T-helper 1 cell (primary cell): Measurements from ENCODE around the gene PNMA5.
A peak's percentile ranks its signal among the peaks of the same experiment; 100 is the strongest.

Experiments used
- DNase-seq, 5 donors: peaks; one replicate each; pipeline ENCODE4 v3.0.0-alpha.2; 2012 to 2020

PNMA5 gene

DNA sequence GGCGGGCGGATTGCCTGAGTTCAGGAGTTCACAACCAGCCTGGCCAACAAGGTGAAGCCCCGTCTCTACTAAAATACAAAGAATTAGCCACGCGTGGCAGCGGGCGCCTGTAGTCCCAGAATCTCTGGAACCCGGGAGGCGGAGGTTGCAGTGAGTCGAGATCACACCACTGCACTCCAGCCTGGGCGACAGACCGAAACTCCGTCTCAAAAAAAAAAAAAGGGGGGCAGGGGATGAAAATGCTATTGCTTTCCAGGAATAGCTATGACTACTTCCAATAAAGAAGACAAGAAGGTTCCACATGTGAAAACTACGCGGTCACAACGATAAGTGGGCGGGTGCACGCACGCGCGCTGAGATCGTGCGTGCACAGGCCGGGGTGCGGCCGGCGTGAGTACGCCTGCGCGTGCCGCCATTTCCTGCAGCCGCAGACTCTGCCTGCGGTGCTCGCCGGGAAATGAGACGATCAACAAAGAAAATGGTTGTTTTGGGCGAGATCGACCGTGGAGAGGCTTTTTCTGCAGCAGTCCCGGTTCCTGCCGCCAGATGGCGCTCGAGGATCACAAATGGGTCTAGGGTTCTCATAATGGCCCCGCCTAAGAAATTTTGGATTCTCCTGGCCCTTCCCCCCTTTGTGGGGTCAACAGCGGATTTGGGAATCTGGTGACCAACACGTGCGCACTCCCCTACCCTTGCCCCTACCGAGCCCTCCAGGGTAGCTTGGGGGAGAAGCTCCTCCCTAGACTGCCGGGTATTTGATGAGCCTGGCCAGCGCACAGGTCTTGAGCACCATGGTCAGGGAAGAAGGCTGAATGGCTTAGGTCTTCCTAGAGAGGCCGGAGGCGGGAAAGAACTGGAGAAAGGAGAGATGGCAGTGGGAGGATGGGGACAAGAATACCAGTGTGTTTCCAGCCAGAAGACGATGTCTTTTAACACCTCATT, 35.1 kb downstream of the PNMA5 start:
- peak; percentile 75 to 95 (median 85) for DNase-seq

DNA sequence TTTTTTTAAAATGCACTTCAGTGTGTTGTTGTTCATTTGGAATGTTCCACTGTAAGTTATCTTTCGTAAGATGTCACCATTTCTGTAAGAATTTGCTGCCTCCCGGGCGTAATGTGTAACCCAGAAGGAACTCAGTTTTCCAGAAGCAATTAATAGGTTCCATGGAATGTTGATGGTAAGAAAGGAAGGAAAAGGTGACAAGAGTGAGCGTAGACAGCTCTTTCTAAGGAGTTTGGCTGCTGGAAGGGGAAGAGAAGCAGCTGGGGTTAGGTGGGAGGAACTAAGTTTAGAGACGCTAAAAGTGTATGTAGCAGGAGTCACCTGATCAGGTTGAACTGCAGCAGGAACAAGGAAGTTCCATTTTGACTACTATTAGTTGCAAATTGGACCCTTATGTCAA, 35.9 kb downstream of the PNMA5 start:
- peak in 1 of 5 donors; percentile 8 for DNase-seq

DNA sequence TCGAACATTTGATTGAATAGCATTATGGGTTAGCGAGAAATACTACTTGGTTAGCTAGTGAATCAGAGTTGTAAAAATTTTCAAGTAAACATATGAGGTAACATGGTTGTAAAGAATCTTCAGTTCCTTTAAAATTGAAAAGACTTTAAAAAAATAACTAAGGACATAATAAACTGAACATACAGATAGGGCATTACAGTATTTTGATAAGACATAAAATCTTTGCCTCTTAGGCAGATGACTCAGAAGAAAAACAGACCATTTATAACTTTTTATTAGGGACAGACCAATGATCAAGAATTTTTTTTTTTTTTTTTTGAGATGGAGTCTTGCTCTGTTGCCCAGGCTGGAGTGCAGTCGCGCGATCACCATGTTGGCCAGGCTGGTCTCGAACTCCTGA, 43.1 kb downstream of the PNMA5 start:
- no peak for DNase-seq

DNA sequence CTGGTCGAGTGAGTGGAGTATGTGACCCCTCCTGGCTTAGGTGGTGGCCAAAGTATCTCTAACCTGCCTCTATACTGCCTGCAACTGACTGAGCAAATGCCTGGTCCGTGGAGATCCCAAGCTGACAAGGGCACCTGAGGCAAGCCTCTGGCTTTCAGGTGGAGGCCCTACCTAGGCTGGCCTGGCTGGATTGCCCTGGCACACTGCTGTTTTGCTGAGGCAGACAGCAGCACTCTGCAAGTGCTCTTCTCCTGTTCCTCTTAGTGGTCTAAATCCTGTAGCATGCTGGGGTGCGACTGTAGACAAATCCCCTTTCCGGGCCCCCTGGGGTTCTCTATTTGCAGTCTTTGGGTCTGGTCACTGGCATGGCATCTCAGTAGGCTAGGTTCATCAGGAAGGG, 44.8 kb downstream of the PNMA5 start:
- no peak for DNase-seq

DNA sequence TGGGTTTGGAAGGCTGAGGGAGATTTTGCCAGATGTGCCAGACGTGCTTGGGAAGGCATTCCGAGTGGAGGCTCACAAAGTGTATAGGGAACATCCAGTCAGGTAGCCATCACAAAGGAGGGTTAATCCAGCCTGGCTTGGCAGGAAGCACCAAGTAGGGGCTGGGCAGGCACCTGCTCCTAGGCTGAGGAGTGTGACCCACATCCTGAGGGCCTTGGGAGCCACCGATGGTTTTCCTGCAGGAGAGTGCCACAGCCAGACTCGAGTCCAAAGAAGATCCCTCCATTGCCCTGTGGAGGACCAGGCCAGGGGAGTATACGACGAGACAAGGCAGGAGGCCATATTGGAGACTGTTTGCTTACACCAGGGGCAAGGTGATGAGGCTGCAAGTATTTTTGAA, 47.2 kb downstream of the PNMA5 start:
- no peak for DNase-seq

DNA sequence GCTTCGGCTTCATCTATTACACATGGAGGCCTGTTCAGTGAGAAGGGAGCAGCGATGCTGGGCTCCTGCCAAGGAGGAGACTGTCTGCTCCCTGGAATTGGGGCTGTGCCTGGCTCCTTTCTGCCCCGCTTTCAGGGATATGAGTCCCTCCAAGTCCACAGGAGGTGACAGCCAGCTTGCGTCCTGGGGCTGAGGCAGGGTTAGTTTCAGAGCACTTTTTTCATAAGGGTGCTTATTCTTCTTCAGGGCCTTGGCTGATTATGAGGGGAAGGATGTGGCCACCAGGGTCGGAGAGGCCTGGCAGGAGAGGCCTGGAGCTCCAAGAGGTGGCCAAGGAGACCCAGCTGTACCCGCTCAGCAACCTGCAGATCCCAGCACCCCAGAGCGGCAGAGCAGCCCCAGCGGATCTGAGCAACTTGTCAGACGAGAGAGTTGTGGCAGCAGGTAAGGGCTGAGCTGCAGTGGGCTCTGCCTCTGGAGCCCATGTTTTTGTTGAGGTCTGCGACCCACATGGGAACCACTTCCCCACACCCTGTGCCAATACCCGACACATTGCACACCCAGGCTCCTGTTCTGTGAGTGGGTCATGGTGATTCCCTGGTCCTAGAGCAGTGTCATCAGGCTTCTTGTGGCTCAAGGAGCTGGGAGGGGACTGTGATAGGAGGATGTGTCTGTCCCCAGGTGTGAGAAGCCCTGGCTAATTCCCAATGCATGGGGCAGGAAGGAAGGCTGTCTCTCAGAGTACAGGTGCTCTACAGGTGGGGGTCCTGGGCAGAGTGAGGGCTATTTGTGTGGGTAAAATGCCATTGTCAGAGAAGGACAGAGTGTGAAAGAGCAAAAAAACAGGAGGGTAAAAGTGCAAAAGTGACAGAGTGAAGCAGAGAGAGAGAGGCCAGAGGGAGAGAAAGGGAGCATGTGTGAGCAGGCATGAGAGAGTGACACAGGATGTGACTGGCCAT, 48.6 kb downstream of the PNMA5 start:
- no peak for DNase-seq

DNA sequence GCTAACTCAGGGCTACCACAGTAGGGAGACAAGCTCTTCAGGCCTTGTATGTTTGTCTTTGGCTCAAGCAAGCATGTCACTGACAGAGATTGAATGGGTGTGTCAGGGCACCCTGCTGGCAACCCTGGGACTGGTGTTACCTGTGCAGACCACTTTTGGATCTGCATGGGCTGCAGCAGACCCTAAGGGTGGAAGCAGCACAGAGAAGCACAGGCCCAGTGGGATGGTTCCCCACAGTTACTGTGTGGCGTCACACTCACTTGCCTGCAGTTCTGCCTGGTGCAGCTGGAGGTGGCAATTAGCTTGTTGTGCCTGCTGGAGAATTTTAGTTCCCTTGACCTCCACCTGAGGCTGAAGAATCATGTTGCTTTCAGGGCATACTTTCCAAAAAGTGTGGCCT, 50.1 kb downstream of the PNMA5 start:
- no peak for DNase-seq

DNA sequence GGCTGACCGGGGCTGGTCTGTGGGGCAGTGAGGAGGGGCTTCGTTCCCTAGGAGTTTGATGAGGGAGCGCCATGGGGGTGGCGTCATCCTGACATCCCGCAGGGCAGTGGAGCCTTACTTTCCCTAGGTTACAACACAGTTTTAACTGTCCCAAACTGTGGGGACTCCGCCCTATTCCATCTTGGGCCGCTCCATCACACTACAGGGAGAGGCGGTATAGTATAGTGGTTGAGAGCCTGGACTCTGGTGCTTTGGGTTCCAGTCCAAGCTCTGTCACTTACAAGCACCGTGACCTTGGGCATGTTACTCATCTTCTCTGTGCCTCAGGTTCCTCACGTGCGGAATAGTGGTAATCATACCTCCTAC, 51.9 kb downstream of the PNMA5 start:
- no peak for DNase-seq

DNA sequence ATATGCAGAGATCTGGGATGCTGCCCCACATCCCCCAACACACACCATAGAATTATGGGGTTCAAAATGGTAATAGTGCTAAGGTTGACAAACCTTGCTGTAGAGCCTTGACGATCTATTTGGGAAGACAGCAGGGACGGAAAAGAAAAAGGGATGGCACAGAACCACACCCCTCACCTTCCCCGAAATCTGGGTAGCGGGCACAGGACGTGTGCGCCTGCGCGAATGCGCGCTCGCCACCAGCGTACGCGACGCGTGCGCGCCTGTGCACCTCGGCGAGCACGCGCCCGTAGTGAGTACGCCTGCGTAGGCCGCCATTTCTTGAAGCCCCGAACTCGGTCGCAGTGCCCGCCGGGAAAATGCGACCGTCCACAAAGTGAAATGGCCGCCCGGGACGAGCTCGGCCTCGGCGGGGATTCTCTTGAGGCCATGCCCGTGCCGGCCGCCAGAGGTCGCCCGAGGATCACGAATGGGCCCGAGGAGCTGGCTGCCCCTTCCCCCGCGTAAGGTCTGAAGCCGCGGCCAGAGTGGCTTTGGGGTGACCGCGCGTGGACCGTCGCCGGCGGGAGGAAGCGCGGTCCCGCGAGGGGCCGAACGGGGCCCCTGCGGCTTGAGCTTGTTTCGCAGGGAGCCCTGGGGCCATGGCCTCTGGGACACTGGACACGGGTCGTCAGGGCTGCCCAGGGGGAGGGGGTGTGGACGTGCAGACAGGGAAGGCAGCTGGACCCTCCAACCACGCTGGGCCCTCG, 52.4 kb downstream of the PNMA5 start:
- DNase-seq, result peak; percentile 76 to 93 (median 84)
